KMS-11 (cell line): ENCODE results near the gene BUB3.
A peak's percentile ranks its signal among the peaks of the same experiment; 100 is the strongest.

Experiments used
- H2AFZ ChIP-seq: fragments of 200-600 bp; sonication (generic); 2 replicates; pipeline ENCODE4 v1.6.1; 2016; ENCODE audit warnings: antibody characterized with exemption, mixed run types, low read depth
- H3K27ac ChIP-seq: fragments of 200-600 bp; sonication (generic); 2 replicates; pipeline ENCODE4 v1.6.1; 2016; ENCODE audit warnings: mild to moderate bottlenecking, mixed run types
- H3K27me3 ChIP-seq: fragments of 200-600 bp; sonication (generic); 2 replicates; pipeline ENCODE4 v1.6.1; 2017; ENCODE audit warnings: mild to moderate bottlenecking, low read depth, mixed run types, moderate library complexity; ENCODE audit not compliant: insufficient read depth
- H3K36me3 ChIP-seq: fragments of 200-600 bp; sonication (generic); 2 replicates; pipeline ENCODE4 v1.6.1; 2017; ENCODE audit warnings: mild to moderate bottlenecking, mixed run types; ENCODE audit not compliant: insufficient read depth
- H3K4me1 ChIP-seq: fragments of 200-600 bp; sonication (generic); 2 replicates; pipeline ENCODE4 v1.6.1; 2016; ENCODE audit warnings: mild to moderate bottlenecking, low read depth, mixed run types; ENCODE audit not compliant: poor library complexity, severe bottlenecking
- H3K4me2 ChIP-seq: fragments of 200-600 bp; sonication (generic); 2 replicates; pipeline ENCODE4 v1.7.0; 2016; ENCODE audit warnings: mild to moderate bottlenecking, mixed run types
- H3K4me3 ChIP-seq: fragments of 200-600 bp; sonication (generic); IDR thresholded peaks from 2 replicates; pipeline ENCODE4 v1.6.1; 2017; ENCODE audit warnings: low read depth, low read length, mixed read lengths; ENCODE audit not compliant: insufficient read depth
- H3K79me2 ChIP-seq: fragments of 200-600 bp; sonication (generic); 2 replicates; pipeline ENCODE4 v1.6.1; 2016; ENCODE audit warnings: low read depth, mixed run types; ENCODE audit not compliant: insufficient read depth
- H3K9ac ChIP-seq: fragments of 200-600 bp; sonication (generic); 2 replicates; pipeline ENCODE4 v1.6.1; 2016; ENCODE audit warnings: mild to moderate bottlenecking, mixed run types
- H4K20me1 ChIP-seq: fragments of 200-600 bp; sonication (generic); 2 replicates; pipeline ENCODE4 v1.6.1; 2016; ENCODE audit warnings: mild to moderate bottlenecking, mixed run types; ENCODE audit not compliant: insufficient read depth
- TF ChIP-seq, protein P1 (sequence below): fragments of 200-600 bp; sonication (generic); conservative IDR thresholded peaks from 2 replicates; pipeline ENCODE4 v1.6.1; 2017; ENCODE audit warnings: low read depth, mild to moderate bottlenecking, antibody characterized with exemption, low read length, moderate library complexity, mixed read lengths

Gene BUB3, protein sequence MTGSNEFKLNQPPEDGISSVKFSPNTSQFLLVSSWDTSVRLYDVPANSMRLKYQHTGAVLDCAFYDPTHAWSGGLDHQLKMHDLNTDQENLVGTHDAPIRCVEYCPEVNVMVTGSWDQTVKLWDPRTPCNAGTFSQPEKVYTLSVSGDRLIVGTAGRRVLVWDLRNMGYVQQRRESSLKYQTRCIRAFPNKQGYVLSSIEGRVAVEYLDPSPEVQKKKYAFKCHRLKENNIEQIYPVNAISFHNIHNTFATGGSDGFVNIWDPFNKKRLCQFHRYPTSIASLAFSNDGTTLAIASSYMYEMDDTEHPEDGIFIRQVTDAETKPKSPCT

DNA sequence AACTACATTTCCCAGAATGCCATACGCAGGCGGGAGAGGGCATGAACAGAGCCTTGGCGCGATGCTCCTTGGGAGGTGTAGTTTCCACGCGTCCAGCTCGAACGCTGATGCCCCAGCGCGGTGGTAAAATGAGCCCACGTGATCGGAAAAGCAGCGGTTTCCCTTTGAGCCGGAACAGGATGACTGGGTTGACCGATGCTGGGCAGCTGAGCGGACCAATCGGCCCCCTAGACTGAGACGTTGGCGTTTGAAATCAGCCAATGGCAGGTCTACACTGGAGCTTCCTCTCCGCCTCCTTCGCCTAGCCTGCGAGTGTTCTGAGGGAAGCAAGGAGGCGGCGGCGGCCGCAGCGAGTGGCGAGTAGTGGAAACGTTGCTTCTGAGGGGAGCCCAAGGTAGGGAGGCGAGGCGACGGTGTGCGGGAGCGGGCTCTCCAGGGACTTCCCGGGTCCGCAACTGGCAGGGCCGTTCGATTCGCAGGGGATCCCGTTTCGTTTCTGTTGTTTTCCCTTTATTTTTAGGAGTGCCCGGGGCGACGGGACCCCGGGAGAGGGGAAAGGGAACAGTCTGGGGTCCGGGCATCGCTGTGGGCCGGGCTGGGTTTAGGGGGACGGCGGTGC lies at the start of gene BUB3:
TSS of gene BUB3 (plus strand) at position 311 of the 619 bp plus-strand sequence. CDS start 516 bp downstream, outside the sequence.
- TF ChIP-seq, protein P1, sequence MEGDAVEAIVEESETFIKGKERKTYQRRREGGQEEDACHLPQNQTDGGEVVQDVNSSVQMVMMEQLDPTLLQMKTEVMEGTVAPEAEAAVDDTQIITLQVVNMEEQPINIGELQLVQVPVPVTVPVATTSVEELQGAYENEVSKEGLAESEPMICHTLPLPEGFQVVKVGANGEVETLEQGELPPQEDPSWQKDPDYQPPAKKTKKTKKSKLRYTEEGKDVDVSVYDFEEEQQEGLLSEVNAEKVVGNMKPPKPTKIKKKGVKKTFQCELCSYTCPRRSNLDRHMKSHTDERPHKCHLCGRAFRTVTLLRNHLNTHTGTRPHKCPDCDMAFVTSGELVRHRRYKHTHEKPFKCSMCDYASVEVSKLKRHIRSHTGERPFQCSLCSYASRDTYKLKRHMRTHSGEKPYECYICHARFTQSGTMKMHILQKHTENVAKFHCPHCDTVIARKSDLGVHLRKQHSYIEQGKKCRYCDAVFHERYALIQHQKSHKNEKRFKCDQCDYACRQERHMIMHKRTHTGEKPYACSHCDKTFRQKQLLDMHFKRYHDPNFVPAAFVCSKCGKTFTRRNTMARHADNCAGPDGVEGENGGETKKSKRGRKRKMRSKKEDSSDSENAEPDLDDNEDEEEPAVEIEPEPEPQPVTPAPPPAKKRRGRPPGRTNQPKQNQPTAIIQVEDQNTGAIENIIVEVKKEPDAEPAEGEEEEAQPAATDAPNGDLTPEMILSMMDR: no peak
- Histone ChIP-seq H3K36me3 (peaks cover 11% of the 10 kb centered on the region; the same call in 1 of the 2 replicates), H3K4me3 (no peak within 1 kb of the TSS), H3K9ac (peak within 1 kb of the TSS; percentile 95), H3K79me2 (peaks cover 50% of the 10 kb centered on the region), H3K4me1 (peaks cover 43% of the 10 kb centered on the region), H3K4me2 (peak within 1 kb of the TSS; percentile 65), H4K20me1 (peaks cover 21% of the 10 kb centered on the region), H3K27me3 (no peaks in the 10 kb centered on the region), H2AFZ (peak within 1 kb of the TSS; percentile 74), H3K27ac (peak within 1 kb of the TSS; percentile 84)

DNA sequence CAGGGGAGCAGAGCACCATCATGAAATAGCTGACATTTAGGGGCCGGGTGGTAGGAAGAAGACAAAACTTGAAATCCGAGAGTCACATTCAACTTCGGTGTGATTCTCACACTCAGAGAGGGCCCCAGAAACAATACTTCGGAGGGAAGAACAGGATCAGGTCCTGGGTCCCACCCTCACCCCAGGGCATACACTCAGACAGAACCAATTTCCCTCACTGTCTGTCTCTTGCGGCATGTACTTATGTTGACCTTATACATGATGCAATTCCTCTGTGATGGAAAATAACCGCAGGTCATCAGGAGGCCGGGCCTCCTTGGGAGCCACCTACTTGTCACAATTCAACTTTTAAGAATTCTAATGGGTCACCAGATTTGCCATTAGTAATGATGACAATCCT lies 44.7 kb upstream of the BUB3 start:
- Histone ChIP-seq H3K27me3 (no peaks in the 10 kb centered on the region), H3K79me2 (no peaks in the 10 kb centered on the region), H4K20me1 (no peaks in the 10 kb centered on the region), H3K9ac (no peak overlapping the region), H3K4me2 (no peak overlapping the region), H3K4me3 (no peak overlapping the region), H3K4me1 (no peaks in the 10 kb centered on the region), H3K27ac (no peak overlapping the region), H2AFZ (no peak overlapping the region), H3K36me3 (no peaks in the 10 kb centered on the region)
- TF ChIP-seq, protein P1: no peak

DNA sequence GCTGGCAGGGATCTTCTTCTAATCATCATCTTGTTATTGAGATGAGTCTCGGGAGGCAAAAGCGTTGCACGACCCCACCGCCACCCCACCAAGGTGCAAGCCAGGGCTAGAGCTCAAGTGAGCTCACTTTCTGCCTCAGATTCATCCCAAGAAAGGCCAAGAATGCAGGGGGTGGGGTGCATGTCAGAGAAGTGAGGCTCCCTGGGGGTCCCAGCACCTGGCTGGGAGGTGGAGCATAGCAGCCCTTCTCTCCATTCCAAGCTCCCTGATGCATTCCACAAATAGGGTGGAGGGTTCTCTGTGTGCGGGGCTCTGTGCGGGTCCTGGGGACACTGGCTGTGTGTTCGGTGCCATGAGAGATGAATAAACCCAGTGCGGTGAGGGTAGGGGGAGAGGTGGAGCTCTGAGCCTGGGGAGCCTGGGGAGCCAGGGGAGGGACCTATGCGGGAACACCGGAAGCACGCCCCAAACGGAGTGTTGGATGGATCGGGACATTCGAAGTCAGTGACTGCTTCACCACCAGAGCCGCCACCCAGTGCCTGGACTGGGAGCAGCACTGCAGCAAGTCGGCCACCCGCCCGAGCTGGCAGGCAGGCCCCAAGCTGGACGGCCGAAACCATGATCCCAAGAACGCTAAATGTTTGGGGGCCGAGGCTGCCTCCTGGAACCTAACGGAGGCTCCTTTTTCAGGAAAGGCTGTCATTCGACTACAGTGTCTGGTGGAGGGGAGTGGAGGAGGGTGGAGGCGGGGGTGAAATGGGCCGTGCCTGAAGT lies 36.4 kb upstream of the BUB3 start:
- TF ChIP-seq, protein P1: no peak
- no peak overlapping the region for H2AFZ ChIP-seq
- no peaks in the 10 kb centered on the region for H3K27me3 ChIP-seq
- H3K4me2 ChIP-seq: no peak overlapping the region
- H3K79me2 ChIP-seq: no peaks in the 10 kb centered on the region
- H4K20me1 ChIP-seq: no peaks in the 10 kb centered on the region
- no peaks in the 10 kb centered on the region for H3K4me1 ChIP-seq
- H3K27ac ChIP-seq: no peak overlapping the region
- no peak overlapping the region for H3K9ac ChIP-seq
- H3K4me3 ChIP-seq: no peak overlapping the region
- no peaks in the 10 kb centered on the region for H3K36me3 ChIP-seq

DNA sequence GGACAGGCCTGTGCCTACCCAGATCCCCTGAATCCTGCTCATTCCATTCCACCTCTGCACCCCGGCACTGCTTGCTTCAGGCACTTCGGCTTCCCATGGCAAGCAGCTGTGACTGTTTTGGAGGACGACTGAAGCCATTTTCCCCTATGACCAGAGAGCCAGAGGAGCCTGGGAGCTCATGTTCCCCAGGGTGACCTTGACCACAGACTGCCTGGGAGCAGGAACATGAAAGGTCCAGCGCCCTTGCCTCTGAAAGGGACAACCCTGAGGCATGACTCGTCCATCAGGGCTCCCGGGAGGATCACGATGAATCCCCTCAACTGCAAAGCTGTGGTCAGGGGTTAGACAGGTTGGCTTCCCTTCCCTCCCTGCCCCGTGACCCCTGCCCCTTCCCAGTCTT lies 35.1 kb upstream of the BUB3 start:
- TF ChIP-seq, protein P1: no peak
- no peaks in the 10 kb centered on the region for H3K27me3 ChIP-seq
- no peaks in the 10 kb centered on the region for H3K36me3 ChIP-seq
- H3K27ac ChIP-seq: no peak overlapping the region
- H3K4me2 ChIP-seq: no peak overlapping the region
- H3K4me3 ChIP-seq: no peak overlapping the region
- H3K9ac ChIP-seq: no peak overlapping the region
- H3K79me2 ChIP-seq: no peaks in the 10 kb centered on the region
- no peaks in the 10 kb centered on the region for H4K20me1 ChIP-seq
- no peaks in the 10 kb centered on the region for H3K4me1 ChIP-seq
- H2AFZ ChIP-seq: no peak overlapping the region
